GM23338 (cell line): ENCODE results near the gene CACNG8. TPM values are rescaled to one million over a fixed set of nuclear protein-coding genes. Genes with fewer than 3 reads are reported as not detected.
A peak's percentile ranks its signal among the peaks of the same experiment; 100 is the strongest.

Source experiments
- ATAC-seq: fragments of 200-7000 bp; cut with Tn5 transposase; 3 replicates; pipeline ENCODE4 v1.9.1; 2020
- DNase-seq: peaks from one replicate; pipeline ENCODE4 v3.0.0-alpha.2; 2015; ENCODE audit warnings: low spot score
- H2AFZ ChIP-seq: fragments of 200-600 bp; sonication (generic); 2 replicates; pipeline ENCODE4 v1.8.0; 2016; ENCODE audit warnings: antibody characterized with exemption, mild to moderate bottlenecking, moderate library complexity
- H3F3A ChIP-seq: fragments of 200-600 bp; sonication (generic); replicated peaks from 2 replicates; pipeline ENCODE4 v1.8.0; 2017; ENCODE audit warnings: antibody characterized with exemption, mixed run types, low read depth
- H3K27ac ChIP-seq: fragments of 200-600 bp; sonication (generic); 2 replicates; pipeline ENCODE4 v1.6.1; 2016; ENCODE audit warnings: low read depth
- H3K27me3 ChIP-seq: fragments of 200-600 bp; sonication (generic); 2 replicates; pipeline ENCODE4 v1.8.0; 2016; ENCODE audit warnings: mild to moderate bottlenecking, mixed run types, moderate library complexity; ENCODE audit not compliant: insufficient read depth
- H3K36me3 ChIP-seq: fragments of 200-600 bp; sonication (generic); 2 replicates; pipeline ENCODE4 v1.8.0; 2016; ENCODE audit warnings: mild to moderate bottlenecking; ENCODE audit not compliant: insufficient read depth
- H3K4me1 ChIP-seq: fragments of 200-600 bp; sonication (generic); 2 replicates; pipeline ENCODE4 v1.8.0; 2016; ENCODE audit warnings: mild to moderate bottlenecking, moderate library complexity; ENCODE audit not compliant: insufficient read depth
- H3K4me2 ChIP-seq: fragments of 200-600 bp; sonication (generic); 2 replicates; pipeline ENCODE4 v1.7.1; 2017; ENCODE audit warnings: mixed run types
- H3K4me3 ChIP-seq: fragments of 200-600 bp; sonication (generic); 2 replicates; pipeline ENCODE4 v1.6.1; 2016; ENCODE audit warnings: mixed run types
- H3K79me2 ChIP-seq: fragments of 200-600 bp; sonication (generic); replicated peaks from 2 replicates; pipeline ENCODE4 v1.8.0; 2017; ENCODE audit warnings: mild to moderate bottlenecking; ENCODE audit not compliant: insufficient read depth
- H3K9me2 ChIP-seq: fragments of 200-600 bp; sonication (generic); 2 replicates; pipeline ENCODE4 v1.8.0; 2017; ENCODE audit not compliant: insufficient read depth
- H4K20me1 ChIP-seq: fragments of 200-600 bp; sonication (generic); replicated peaks from 2 replicates; pipeline ENCODE4 v1.8.0; 2017; ENCODE audit warnings: mild to moderate bottlenecking; ENCODE audit not compliant: insufficient read depth
- H3K27ac Mint-ChIP-seq: 2 replicates; pipeline ENCODE4 v1.8.0; 2020; ENCODE audit warnings: inconsistent platforms, mild to moderate bottlenecking, moderate library complexity, mixed read lengths
- H3K27me3 Mint-ChIP-seq: 3 replicates; pipeline ENCODE4 v1.8.0; 2022; ENCODE audit warnings: low read depth, mild to moderate bottlenecking, moderate library complexity, mixed read lengths, inconsistent platforms; ENCODE audit not compliant: insufficient read depth, poor library complexity
- H3K36me3 Mint-ChIP-seq: 3 replicates; pipeline ENCODE4 v1.8.0; 2021; ENCODE audit warnings: low read depth, mild to moderate bottlenecking, inconsistent platforms, moderate library complexity, mixed read lengths
- H3K4me1 Mint-ChIP-seq: 3 replicates; pipeline ENCODE4 v1.8.0; 2020; ENCODE audit warnings: mild to moderate bottlenecking, inconsistent platforms, mixed read lengths
- H3K4me3 Mint-ChIP-seq: 3 replicates; pipeline ENCODE4 v1.8.0; 2021; ENCODE audit warnings: moderate library complexity, mild to moderate bottlenecking, inconsistent platforms, mixed read lengths
- H3K9me3 Mint-ChIP-seq: 3 replicates; pipeline ENCODE4 v1.8.0; 2020; ENCODE audit warnings: moderate library complexity, mild to moderate bottlenecking, inconsistent platforms, mixed read lengths
- POLR2AphosphoS5 ChIP-seq: IDR thresholded peaks from 2 replicates; pipeline ENCODE4 v1.6.1; 2016; ENCODE audit warnings: antibody characterized with exemption, low read depth
- polyA plus RNA-seq: library from polyadenylated mRNA; unstranded; fragments of >200 nt; fragmentation: Nextera tagmentation; extraction: Ambion mirVana; gene quantifications from 2 replicates; pipeline ENCODE4 v1.2.1, GENCODE V29; 2016
- total RNA-seq: library from RNA; depleted of rRNA; stranded (reverse); fragments of >200 nt; shearing (Covaris generic); gene quantifications from 2 replicates; pipeline ENCODE4 v1.2.3, GENCODE V29; 2014
- TF ChIP-seq, protein P1 (sequence below), 2 experiments: fragments of 200-600 bp in 1 of 2; sonication (generic) in 1 of 2; conservative IDR thresholded peaks; 2 replicates each; pipeline versions ENCODE4 v1.5.1 to v1.6.1; 2016 to 2017; ENCODE audit warnings: antibody characterized with exemption in 2 of 2, low read depth in 2 of 2, mild to moderate bottlenecking in 2 of 2, moderate library complexity in 1 of 2
- TF ChIP-seq, protein P2 (sequence below): fragments of 250-450 bp; sonication (Bioruptor Pico); IDR thresholded peaks from 2 replicates; pipeline ENCODE4 v1.5.0; 2020; ENCODE audit warnings: mild to moderate bottlenecking, moderate library complexity

CACNG8 gene
- total and polyA plus RNA-seq, 2 experiments from 2014 or later = 2.2 to 3.9 TPM

DNA sequence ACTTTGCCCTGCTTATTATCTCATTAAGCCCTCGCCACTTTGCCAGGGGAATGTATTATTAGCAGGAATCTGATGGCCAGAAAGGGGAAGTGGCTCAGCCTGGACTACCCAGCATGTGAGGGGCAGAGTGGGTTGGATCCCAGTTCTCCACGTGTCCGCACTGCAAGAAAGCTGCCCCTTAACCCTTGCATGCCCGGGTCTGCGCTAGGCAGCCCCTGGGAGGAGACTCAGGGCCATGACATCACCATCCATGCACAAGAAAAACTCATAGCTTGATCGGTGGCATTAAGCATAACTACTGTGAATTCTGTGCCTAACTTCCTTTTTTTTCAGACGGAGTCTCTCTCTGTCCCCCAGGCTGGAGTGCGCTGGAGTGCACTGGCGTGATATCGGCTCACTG, 8.9 kb downstream of the CACNG8 start:
- peaks cover 14% of the 10 kb centered on the region for H3K36me3 ChIP-seq
- H4K20me1 ChIP-seq = peaks cover 6% of the 10 kb centered on the region; the same call in 1 of the 2 replicates
- DNase-seq = peak; percentile 30
- H3K4me3 ChIP-seq = no peak overlapping the region
- peaks cover 7% of the 10 kb centered on the region for H3K27me3 Mint-ChIP-seq
- no peak overlapping the region for H2AFZ ChIP-seq
- no peak overlapping the region for H3K4me2 ChIP-seq
- no peak overlapping the region for H3K27ac ChIP-seq
- peak; percentile 71 for ATAC-seq
- H3K36me3 Mint-ChIP-seq = peaks cover 64% of the 10 kb centered on the region
- no peaks in the 10 kb centered on the region; the same call in 1 of the 2 replicates for H3K4me1 ChIP-seq
- H3F3A ChIP-seq = peaks cover 7% of the 10 kb centered on the region; the same call in 1 of the 2 replicates
- no peak overlapping the region for H3K4me3 Mint-ChIP-seq
- H3K27ac Mint-ChIP-seq = no peak overlapping the region
- H3K79me2 ChIP-seq = peaks cover 9% of the 10 kb centered on the region; the same call in 1 of the 2 replicates
- H3K9me2 ChIP-seq = no peaks in the 10 kb centered on the region
- no peaks in the 10 kb centered on the region for H3K9me3 Mint-ChIP-seq
- peaks cover 3% of the 10 kb centered on the region for H3K4me1 Mint-ChIP-seq
- H3K27me3 ChIP-seq = no peaks in the 10 kb centered on the region
- TF ChIP-seq, protein P1, sequence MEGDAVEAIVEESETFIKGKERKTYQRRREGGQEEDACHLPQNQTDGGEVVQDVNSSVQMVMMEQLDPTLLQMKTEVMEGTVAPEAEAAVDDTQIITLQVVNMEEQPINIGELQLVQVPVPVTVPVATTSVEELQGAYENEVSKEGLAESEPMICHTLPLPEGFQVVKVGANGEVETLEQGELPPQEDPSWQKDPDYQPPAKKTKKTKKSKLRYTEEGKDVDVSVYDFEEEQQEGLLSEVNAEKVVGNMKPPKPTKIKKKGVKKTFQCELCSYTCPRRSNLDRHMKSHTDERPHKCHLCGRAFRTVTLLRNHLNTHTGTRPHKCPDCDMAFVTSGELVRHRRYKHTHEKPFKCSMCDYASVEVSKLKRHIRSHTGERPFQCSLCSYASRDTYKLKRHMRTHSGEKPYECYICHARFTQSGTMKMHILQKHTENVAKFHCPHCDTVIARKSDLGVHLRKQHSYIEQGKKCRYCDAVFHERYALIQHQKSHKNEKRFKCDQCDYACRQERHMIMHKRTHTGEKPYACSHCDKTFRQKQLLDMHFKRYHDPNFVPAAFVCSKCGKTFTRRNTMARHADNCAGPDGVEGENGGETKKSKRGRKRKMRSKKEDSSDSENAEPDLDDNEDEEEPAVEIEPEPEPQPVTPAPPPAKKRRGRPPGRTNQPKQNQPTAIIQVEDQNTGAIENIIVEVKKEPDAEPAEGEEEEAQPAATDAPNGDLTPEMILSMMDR (conservative IDR thresholded peaks at IDR 0.05; ENCODE audit: low read depth in 2 of 2) = no peak
- no peak for TF ChIP-seq POLR2AphosphoS5
- TF ChIP-seq, protein P2, sequence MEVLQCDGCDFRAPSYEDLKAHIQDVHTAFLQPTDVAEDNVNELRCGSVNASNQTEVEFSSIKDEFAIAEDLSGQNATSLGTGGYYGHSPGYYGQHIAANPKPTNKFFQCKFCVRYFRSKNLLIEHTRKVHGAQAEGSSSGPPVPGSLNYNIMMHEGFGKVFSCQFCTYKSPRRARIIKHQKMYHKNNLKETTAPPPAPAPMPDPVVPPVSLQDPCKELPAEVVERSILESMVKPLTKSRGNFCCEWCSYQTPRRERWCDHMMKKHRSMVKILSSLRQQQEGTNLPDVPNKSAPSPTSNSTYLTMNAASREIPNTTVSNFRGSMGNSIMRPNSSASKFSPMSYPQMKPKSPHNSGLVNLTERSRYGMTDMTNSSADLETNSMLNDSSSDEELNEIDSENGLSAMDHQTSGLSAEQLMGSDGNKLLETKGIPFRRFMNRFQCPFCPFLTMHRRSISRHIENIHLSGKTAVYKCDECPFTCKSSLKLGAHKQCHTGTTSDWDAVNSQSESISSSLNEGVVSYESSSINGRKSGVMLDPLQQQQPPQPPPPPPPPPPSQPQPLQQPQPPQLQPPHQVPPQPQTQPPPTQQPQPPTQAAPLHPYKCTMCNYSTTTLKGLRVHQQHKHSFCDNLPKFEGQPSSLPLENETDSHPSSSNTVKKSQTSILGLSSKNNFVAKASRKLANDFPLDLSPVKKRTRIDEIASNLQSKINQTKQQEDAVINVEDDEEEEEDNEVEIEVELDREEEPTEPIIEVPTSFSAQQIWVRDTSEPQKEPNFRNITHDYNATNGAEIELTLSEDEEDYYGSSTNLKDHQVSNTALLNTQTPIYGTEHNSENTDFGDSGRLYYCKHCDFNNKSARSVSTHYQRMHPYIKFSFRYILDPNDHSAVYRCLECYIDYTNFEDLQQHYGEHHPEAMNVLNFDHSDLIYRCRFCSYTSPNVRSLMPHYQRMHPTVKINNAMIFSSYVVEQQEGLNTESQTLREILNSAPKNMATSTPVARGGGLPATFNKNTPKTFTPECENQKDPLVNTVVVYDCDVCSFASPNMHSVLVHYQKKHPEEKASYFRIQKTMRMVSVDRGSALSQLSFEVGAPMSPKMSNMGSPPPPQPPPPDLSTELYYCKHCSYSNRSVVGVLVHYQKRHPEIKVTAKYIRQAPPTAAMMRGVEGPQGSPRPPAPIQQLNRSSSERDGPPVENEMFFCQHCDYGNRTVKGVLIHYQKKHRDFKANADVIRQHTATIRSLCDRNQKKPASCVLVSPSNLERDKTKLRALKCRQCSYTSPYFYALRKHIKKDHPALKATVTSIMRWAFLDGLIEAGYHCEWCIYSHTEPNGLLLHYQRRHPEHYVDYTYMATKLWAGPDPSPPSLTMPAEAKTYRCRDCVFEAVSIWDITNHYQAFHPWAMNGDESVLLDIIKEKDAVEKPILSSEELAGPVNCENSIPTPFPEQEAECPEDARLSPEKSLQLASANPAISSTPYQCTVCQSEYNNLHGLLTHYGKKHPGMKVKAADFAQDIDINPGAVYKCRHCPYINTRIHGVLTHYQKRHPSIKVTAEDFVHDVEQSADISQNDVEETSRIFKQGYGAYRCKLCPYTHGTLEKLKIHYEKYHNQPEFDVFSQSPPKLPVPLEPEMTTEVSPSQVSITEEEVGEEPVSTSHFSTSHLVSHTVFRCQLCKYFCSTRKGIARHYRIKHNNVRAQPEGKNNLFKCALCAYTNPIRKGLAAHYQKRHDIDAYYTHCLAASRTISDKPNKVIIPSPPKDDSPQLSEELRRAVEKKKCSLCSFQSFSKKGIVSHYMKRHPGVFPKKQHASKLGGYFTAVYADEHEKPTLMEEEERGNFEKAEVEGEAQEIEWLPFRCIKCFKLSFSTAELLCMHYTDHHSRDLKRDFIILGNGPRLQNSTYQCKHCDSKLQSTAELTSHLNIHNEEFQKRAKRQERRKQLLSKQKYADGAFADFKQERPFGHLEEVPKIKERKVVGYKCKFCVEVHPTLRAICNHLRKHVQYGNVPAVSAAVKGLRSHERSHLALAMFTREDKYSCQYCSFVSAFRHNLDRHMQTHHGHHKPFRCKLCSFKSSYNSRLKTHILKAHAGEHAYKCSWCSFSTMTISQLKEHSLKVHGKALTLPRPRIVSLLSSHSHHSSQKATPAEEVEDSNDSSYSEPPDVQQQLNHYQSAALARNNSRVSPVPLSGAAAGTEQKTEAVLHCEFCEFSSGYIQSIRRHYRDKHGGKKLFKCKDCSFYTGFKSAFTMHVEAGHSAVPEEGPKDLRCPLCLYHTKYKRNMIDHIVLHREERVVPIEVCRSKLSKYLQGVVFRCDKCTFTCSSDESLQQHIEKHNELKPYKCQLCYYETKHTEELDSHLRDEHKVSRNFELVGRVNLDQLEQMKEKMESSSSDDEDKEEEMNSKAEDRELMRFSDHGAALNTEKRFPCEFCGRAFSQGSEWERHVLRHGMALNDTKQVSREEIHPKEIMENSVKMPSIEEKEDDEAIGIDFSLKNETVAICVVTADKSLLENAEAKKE (CRISPR knock-in tag) = no peak
